ENCODE measurements around the gene TBCE.

Gene TBCE

GRCh38 chr1:235367000-235367908, at the start of gene TBCE:
Gene TBCE, plus strand, starts transcription at chr1:235367427. Its CDS starts 12,623 bp downstream, at chr1:235380050.
- peak; percentile 66 to 67 for DNase-seq (ENCODE audit: low read depth in 2 of 2)

DNA sequence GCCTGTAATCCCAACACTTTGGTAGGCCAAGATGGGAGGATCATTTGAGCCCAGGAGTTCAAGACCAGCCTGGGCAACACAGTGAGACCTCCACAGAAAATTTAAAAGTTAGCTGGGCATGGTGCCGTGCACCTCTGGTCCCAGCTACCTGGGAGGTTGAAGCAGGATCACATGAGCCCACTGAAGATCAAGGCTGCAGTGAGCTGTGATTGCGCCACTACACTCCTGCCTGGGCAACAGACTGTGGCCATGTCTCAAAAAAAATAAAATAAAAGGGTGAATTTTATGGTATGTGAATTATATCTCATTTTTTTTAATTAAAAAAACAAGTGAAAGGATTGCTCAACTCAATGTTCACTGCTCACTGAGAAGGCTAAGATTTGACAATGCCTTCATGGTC, 48.0 kb upstream of the TBCE start:
- no peak for DNase-seq (ENCODE audit: low read depth in 2 of 2)

GRCh38 chr1:235320521-235321179, 46.6 kb upstream of the TBCE start:
- no peak for DNase-seq (ENCODE audit: low read depth in 2 of 2)

- DNase-seq (ENCODE audit: low read depth in 2 of 2): no peak
These were observed 42.9 kb upstream of the TBCE start for GRCh38 chr1:235324296-235324695.

- DNase-seq (ENCODE audit: low read depth in 2 of 2): no peak
These were observed 42.1 kb upstream of the TBCE start for GRCh38 chr1:235325139-235325538.

GRCh38 chr1:235325854-235326253, 41.4 kb upstream of the TBCE start:
- no peak for DNase-seq (ENCODE audit: low read depth in 2 of 2)

DNA sequence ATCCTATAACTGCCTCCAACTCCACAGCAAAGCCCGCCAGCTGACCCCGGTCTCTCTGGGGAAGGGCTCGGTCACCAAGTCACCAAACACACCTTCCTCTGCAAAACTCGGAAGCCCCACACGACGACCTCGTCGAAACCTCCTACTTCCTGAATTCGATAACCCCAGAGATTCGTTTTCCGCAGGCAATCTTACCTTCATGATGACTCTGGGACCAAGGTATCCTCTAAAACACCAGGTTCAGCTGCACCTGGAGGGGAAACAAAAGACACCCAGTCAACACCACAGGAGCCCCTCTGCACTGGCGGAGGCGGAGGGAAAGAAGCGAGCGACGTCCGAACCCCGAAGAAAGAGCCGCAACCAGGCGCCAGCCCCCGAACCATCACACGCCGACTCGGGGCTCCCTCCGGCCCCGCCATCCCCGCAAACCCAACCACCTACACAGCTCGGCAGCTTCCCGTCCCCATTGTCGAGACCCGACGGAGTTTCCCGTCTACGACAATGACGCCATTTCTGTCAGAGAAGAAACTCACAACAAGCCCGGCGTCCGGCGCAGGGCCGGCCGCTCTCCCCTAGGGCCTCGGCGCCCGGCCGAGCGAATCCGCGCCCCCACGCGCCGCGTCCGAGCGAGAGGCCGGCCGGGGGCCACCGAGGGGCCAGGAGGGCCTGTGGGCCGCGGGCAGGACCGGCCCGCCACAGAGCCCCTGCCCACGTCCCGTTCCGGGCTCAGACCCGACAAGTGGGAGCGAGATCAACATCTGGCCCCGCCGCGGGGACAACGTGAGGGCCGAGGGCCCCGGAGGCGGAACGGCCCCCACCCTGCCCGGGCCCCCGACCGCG, 40.3 kb upstream of the TBCE start:
- peak; percentile 38 to 44 for DNase-seq (ENCODE audit: low read depth in 2 of 2)

DNA sequence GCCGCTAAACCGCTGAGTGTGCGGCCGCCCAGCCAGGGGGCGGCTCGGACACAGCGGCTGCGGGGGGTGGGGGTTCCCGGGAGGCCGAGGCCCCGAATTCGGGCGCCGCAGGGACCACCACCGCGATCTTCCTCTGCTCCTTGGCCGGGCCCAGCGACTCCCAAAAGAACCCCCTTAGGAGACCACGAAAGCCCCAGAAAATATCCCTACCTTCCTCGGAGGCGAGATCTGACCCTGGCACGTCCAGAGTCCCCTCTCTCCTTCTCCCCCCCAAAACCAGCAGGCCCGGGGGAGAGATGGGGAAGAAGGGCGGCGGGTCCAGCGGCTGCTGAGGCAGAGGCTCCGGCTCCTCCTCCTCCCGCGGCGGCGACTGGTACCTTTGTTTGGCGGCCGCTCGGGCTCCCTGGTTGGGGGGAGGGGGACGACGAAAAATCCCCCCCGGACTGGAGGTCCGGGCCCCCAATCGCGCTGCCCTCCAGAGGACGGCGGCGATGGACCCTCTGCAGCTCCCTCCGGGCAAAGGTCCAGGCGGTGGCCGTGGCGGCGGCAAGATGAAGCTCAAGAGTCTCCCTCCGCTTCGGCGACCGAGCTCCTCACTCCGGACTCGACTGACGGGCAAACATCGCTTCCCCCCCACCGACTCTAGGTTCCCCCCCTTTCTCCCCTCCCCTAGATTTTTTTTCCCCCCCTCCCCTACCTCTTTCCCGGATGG, 39.5 kb upstream of the TBCE start, which contains the start of gene ARID4B:
TSS of gene ARID4B (minus strand) at position 621 of the 712 bp plus-strand sequence. CDS start 1,260 bp downstream, outside the sequence.
- peak in 1 of 2 donors; percentile 45 for DNase-seq (ENCODE audit: low read depth in 2 of 2)

DNA sequence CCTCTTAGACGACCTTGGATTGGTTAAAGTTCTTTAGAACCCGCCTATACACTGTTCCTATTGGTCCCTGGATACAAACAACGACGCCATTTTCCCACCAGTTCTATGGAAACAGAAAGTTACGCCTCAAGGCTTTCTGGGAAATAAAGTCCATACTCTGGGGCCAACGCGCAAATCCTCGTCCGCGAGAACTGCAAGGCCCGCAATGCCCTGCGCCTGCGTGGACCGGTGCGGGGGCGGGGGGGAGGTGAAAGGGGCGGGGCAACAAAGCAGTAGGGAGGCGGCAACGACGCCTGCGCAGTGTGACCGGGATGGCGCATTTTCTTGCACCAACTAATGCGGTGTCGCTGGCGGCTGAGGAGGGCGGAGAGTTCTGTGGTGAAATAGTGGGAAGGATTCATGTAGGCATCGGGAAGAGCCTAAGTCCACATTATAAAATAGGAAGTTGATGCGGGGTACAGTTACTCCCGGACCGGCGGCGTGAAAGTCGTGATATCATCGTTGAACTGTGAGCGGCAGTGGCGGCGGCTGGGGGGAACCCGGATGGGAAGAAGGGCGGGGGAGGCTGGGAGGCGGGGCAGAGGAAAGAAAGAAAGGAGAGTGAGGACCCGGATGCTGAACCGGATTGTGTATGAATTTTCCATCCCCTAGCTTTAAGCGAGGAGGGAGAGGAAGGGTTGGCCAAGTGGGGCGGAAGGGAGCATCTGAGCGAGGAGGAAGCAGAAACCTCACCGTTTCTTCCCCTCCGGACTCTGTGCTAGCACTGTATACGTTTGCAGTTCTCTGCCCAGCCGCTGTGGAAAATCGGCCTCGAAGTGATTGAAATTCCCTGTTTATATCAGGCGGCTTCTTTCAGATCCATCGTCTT, 38.7 kb upstream of the TBCE start, which contains the start of gene GGPS1:
TSS of gene GGPS1 (plus strand) at position 300 of the 868 bp plus-strand sequence. CDS start 6,695 bp downstream, outside the sequence.
- DNase-seq (ENCODE audit: low read depth in 2 of 2): peak; percentile 97 to 99

DNA sequence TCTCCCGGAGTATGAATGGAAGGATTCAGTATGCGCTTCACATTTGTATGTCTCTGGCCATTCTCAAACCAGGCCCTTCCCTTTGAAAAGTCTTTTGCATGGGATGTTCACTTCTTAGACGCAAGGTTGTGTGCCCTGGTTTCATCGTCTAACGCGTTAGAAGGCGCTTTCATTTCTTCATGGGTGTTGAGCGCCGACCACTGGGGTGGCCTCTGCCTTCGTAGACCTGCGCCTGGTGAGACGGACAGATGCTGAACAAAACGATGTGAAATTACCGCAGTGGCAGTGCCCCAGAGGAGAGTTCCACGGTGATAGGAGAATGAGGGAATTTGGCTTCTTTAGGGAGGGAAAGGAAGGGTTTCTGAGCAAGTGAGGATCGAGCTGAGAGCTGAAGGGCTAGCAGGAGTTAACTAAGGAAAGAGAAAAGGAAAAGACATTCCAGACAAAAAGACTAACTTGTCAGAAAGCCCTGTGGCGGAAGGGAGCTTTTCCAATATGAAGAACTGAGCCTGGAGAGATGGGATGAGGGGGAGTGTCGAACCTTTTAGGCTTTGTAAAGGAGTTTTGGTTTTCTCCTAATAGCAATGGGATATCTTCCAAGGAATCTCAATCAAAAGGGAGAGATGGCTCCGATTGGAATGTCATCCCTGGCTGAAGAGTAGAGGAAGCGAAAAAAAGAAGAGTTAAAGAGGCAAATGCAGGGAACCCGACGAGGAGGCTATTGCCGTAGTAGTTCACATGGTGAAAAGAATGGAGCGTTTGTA, 37.9 kb upstream of the TBCE start:
- peak in 1 of 2 donors; percentile 24 for DNase-seq (ENCODE audit: low read depth in 2 of 2)

GRCh38 chr1:235330918-235331285, 36.3 kb upstream of the TBCE start:
- DNase-seq (ENCODE audit: low read depth in 2 of 2): no peak

DNA sequence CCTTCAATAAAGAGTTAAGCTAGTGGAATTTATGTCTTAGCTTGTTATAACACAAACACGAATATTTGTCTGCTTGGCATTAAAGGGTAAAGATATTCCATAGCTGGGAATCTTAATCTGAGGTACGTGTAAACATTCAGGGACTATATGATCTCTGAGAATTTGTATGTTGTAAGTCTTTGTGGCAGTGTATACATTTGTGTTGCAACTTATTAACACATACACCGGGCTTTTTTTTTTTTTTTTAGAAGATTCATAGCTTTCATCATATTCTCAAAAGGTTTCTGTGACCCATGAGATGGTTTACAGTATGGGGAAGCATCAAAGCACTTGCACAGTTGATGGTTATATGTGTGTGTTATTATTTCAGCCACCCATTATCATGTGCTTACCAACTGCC, 35.8 kb upstream of the TBCE start:
- DNase-seq (ENCODE audit: low read depth in 2 of 2): no peak

DNA sequence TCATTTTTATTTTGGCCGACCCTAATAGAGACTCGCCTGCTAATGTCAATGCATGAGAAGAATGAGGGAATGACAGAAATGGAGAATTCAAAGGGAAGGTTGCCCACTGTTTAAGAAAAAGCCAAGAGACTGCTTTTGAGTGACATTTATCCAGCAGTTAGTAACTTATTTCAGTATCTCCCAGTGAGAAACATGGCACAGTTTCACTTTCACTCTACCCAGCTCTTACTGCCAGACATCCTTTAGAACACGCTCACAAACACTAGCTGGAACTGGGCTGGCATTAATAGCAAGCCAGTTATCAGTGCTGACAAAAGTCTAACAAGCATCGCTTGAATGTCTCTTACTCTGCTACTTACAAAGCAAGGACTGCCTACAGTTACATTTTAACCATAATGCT, 30.3 kb upstream of the TBCE start:
- DNase-seq (ENCODE audit: low read depth in 2 of 2): no peak

DNA sequence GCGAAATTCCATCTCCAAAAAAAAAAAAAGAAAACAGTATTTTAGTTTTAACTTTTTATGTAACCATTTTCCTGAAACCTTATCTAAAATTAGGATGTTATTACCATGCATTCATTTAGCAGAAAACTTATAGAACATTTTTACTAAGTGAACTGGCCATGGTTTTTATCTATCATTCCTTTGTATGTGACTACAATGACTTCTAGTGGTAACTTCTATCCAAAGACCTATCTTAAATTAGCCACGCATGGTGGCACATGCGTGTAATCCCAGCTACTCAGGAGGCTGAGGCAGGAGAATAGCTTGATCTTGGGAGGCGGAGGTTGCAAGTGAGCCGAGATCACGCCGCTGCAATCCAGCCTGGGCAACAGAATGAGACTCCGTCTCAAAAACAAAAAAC, 27.5 kb upstream of the TBCE start:
- no peak for DNase-seq (ENCODE audit: low read depth in 2 of 2)

GRCh38 chr1:235341334-235341733, 25.9 kb upstream of the TBCE start:
- no peak for DNase-seq (ENCODE audit: low read depth in 2 of 2)

DNA sequence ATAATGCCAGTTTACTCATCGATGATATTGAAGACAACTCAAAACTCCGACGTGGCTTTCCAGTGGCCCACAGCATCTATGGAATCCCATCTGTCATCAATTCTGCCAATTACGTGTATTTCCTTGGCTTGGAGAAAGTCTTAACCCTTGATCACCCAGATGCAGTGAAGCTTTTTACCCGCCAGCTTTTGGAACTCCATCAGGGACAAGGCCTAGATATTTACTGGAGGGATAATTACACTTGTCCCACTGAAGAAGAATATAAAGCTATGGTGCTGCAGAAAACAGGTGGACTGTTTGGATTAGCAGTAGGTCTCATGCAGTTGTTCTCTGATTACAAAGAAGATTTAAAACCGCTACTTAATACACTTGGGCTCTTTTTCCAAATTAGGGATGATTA, 25.2 kb upstream of the TBCE start:
- DNase-seq (ENCODE audit: low read depth in 2 of 2): no peak

DNA sequence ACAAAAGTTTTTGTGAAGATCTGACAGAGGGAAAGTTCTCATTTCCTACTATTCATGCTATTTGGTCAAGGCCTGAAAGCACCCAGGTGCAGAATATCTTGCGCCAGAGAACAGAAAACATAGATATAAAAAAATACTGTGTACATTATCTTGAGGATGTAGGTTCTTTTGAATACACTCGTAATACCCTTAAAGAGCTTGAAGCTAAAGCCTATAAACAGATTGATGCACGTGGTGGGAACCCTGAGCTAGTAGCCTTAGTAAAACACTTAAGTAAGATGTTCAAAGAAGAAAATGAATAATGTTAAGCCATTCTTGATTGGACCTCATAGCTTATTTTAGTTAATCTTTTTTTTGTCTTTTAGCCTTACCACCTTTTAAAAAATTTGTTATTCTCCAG, 24.8 kb upstream of the TBCE start:
- DNase-seq (ENCODE audit: low read depth in 2 of 2): no peak

GRCh38 chr1:235343726-235344125, 23.5 kb upstream of the TBCE start:
- no peak for DNase-seq (ENCODE audit: low read depth in 2 of 2)

- DNase-seq (ENCODE audit: low read depth in 2 of 2): no peak
These were observed 15.8 kb upstream of the TBCE start for GRCh38 chr1:235351441-235351840.

DNA sequence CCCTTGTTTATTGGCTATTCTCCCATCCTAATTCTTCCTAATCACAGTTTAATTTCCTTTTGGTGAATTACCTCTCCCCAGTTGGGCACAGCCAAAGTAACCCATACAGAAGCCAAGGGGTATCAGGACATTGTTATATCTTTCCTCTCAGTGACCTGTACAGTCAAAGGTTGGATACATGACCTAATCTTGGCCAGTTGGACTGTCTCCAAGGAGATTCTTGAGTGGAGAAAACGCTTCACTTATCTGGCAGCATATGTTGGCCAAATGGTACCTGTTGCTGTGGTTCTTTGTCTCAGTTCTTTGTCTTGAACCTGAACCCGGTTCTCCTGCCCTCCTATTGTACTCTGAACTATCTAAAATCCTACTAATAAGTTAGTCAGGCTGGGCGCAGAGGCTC, 15.3 kb upstream of the TBCE start:
- no peak for DNase-seq (ENCODE audit: low read depth in 2 of 2)
